ENCODE data around the gene KIF19.

DNA sequence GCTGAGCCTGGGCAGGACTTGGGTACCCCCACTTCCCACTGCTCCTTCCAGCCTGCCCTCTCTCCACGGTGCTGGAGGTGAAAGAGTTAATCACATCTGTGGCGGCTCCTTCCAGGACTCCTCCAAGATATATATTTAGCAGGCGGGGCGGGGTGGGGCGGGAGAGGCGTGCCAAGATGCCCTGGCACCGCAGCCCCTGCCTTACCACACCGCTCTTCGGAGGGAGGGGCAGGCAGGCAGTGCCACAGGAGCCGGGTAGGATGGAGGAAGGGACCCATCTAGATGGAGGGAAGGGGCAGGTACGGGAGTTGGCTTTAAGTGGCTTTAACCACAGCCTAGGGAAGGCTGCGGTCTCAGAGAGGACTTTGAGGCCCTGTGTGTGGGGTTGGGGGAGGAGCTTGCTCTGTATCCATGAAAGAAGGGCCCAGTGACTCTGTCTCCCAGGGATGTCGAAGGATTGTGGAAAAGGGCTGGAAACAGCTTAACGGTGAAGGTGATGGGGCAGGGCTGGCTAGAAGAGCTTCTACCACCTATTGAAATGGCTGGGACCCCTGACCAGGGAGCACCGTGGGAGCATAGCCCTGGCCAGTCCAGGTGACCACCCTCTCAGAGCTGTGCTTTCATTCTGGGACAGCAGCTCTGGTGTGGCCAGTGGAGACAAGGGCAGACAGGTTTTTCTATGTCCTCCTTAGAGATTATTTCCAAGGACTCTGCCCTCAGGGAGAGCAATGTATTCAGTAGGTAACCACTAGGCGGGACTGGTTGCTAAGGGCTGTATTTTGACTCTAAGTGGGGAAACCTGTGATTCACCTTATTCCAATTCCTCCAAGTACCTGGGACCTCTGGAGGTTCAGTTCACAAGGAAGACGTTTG lies 54.3 kb downstream of the KIF19 start:
- TF ChIP-seq, protein P1, sequence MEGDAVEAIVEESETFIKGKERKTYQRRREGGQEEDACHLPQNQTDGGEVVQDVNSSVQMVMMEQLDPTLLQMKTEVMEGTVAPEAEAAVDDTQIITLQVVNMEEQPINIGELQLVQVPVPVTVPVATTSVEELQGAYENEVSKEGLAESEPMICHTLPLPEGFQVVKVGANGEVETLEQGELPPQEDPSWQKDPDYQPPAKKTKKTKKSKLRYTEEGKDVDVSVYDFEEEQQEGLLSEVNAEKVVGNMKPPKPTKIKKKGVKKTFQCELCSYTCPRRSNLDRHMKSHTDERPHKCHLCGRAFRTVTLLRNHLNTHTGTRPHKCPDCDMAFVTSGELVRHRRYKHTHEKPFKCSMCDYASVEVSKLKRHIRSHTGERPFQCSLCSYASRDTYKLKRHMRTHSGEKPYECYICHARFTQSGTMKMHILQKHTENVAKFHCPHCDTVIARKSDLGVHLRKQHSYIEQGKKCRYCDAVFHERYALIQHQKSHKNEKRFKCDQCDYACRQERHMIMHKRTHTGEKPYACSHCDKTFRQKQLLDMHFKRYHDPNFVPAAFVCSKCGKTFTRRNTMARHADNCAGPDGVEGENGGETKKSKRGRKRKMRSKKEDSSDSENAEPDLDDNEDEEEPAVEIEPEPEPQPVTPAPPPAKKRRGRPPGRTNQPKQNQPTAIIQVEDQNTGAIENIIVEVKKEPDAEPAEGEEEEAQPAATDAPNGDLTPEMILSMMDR (IDR thresholded peaks at IDR 0.05; ENCODE audit: low read depth, low read length), result no peak
- TF ChIP-seq, protein P2, sequence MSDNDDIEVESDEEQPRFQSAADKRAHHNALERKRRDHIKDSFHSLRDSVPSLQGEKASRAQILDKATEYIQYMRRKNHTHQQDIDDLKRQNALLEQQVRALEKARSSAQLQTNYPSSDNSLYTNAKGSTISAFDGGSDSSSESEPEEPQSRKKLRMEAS (IDR thresholded peaks at IDR 0.05; ENCODE audit: low read depth, low read length), result no peak
- no peak for TF ChIP-seq POLR2A (IDR thresholded peaks at IDR 0.05; ENCODE audit: extremely low read depth, insufficient read length)
- no peak for TF ChIP-seq MYC (IDR thresholded peaks at IDR 0.05; ENCODE audit: low read depth, low read length)
